HG02571 (cell line): Measurements from ENCODE around the gene MYBPC3.

Experiments used
- ATAC-seq: cut with Tn5 transposase; IDR thresholded peaks from one replicate; pipeline ENCODE4 v1.9.1; 2021; ENCODE audit warnings: mild to moderate bottlenecking, moderate library complexity; ENCODE audit not compliant: unreplicated experiment

The MYBPC3 gene

DNA sequence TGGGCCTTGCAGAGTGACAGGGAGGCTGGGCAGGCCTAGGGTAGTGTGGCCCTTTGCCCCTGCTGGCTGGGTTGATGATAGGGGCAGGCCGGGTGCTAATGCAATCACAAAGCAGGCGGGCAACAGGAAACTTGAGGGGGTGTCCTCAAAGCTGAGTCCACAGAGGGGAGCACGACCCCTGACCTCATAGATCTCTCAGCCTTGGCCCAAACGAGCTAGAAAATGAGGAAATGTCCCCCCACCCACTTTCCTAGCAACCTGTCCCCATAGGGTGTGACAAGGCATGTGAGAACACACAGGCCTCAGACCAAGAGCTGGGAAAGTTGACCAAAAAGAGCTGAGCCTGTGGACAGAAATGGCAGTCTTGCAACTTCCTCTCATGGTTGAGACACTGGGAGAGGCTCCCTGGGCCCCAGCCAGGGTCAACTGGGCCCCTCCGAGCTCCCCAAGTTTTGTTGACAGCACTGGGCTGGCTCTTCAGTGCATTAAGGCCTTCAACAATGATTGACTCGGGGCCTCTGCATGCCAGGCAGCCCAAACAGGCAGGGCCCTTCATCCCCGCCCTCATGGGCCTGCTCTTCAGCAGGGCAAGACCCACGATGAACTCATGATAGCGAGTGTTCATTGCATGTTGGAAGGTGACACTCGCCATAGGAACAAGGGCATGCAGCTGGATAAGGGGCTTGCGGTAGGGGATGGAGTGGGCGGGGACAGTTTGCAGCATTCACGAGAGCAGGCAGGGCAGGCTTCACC, 35.6 kb upstream of the MYBPC3 start:
- ATAC-seq: no peak

DNA sequence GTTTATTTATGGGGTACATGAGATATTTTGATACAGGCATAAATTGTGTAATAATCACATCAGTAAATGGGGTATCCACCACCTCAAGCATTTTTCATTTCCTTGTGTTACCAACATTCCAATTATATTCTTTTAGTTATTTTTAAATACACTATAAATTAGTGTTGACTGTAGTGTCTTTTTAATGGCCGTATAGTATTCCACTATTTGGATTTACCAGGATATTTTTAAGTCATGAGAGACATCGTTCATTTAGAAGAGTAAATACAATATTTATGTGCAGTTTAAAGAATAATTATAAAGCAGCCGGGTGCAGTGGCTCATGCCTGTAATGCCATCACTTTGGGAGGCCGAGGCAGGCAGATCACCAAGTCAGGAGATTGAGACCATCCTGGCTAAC, 32.0 kb upstream of the MYBPC3 start:
- no peak for ATAC-seq

DNA sequence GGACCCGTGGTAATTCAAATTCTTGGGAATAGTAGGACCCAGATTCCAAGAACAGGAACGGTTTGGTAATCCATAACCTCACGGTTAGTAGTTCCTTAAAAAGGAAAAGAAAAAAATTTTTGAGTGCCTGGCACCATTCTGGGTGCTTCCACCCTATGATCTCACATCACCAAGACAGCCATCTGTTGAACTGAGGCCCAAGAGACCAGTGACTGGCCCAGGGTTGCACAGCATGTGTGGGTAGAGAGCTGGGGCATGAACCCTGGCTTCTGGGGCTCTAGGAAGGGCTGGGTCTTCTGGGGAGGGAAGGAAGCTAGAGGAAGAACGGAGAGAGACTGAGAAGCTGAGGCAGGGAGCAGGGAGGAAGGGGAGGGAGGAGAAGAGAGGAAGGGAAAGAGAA, 30.6 kb upstream of the MYBPC3 start:
- ATAC-seq: no peak

DNA sequence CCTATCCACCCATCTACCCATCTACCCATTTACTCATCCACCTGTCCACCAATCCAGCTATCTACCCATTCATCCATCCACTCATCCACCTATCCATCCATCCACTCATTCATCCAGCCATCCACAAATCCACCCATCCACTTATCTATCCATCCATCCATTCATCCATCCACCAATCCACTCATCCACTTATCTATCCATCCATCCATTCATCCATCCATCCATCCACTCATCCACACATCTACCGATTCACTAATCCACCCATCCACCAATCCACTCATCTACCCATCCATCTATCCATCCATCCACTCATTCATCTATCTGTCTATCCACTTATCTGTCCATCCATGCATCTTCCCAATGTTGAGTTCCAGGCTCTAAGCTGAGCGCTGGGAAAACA, 27.6 kb upstream of the MYBPC3 start:
- no peak for ATAC-seq

DNA sequence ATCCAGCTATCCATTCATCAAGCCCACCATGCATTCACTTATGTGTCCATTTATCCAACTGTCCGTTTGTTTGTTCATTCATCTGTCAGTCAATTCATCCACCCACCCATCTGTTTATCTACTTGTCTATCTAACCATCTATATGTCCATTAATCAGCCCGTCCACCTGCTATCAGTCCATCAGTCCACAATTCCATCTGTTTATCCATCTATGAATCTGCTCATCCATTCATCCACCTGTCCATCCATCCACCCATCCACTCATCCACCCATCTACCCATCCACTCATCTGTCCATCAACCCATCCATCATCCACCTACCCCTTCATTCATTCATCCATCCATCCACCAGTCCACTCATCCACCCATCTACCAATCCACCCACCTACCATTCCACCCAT, 26.8 kb upstream of the MYBPC3 start:
- no peak for ATAC-seq

DNA sequence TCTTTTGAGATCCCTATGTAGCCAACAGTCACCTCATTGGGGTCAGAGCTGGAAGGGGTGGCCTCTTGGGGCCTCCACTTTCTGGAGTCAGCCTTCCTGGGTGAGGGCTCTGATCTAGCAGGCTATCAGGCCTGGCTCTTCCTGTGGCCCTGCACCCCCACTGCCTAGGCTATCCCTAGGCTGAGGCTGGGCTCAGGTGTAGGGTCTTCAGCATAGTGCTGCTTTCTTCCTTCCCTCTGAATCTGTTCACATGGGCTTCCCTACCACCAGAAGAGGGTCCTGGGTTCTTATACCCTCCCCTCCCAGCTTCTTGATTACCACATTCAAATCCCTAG, 26.3 kb upstream of the MYBPC3 start:
- no peak for ATAC-seq

DNA sequence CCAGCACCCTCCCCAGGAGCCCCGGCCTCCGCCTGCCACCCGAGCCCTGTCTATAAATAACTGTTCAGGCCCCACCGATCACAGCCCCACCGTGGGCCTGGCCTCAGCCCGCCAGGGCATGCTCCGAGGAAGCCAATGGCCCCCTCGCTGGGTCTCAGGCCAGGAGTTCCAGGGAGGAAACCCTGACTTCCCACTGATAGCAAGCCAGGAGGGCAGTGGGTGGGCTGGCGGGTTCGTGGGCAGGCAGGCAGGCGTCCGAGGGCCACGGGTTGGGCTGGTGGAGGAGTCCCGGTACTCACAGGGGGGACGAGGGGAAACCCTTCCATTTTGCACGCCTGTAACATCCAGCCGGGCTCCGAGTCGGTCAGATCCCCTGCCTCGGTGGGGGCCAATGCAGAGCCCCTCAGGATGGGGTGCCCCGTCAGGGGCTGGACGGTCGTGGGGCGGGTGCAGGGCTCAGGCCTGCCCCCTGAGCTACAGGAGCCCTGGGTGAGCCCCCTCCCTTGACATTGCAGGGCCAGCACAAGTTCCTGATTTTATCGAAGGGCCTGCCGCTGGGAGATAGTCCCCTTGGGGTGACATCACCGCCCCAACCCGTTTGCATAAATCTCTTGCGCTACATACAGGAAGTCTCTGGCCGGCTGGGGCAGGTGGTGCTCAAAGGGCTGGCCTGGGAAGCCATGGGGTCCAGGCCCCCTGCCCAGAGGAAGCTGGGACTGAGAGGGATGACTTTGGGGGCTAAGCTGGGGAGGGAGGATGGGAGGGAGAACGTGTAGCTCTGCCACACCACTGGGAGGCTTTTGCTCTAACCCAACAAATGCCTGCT, 25.7 kb upstream of the MYBPC3 start, which contains the start of gene SPI1:
Gene SPI1, minus strand, starts transcription at position 538 of the 826 bp plus-strand sequence. Its CDS starts 194 bp downstream, at position 344.
- peak; percentile 80 for ATAC-seq

DNA sequence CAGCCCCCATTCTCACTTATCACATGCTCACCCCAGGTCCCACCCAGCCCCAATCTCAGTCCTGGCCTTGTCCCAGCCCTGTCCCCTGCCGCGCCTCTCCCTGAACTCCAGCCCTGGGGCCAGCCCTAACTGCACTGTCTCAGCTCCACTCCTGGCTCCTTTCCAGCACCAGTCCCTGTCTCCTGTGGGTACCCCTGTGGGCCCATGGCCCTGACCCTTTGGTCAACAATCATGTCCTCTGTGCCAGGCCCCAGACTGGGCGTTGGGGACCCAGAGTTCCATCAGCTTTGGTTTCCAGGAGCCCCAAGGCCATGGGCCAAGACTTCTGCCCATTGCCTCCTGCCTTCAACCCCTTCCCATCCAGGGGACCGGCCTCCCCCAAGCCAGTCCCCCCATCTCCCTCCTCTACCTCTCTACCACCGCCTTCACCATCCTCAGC, 25.1 kb upstream of the MYBPC3 start:
- no peak for ATAC-seq

DNA sequence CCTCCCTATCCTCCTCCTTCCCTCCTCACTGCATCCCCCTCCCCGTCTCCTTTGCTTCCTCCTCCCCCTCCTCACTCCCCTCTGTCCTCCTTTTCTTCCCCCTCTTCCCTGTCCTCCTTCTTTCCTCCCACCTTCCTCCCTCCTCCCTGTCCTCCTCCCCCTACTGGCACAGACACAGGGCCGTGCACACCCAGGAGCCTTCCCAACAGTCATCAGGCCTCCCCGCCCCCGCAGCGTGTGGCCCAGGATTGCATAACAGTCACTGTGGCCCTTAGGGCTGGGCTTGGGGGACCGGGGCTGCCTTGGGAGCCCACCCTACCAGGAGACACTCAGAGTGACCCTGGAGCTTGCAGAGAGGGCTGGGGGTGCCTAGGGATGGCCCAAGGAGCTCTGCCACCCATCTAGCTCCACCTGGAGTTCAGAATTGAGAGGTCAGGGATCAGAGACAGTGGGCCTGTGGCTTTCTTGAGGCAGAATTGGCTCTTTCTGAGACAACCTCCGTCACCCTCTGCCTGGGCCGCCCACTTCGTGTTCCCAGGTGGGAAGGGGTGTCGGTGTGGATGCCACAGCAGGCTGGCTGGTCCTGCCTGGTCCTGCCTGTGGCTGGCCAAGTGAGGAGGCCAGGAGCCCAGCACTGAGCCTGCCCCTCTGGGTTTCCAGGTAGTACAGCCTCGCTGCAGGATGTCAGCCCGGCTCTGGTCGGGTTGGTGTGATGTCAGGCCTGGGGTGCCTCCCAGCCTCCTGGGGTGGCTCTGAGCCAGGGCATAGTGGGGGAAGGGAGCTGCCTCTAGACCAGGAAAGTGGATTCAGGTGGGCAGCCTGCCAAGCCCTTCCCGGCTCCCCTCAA, 24.2 kb upstream of the MYBPC3 start:
- no peak for ATAC-seq

DNA sequence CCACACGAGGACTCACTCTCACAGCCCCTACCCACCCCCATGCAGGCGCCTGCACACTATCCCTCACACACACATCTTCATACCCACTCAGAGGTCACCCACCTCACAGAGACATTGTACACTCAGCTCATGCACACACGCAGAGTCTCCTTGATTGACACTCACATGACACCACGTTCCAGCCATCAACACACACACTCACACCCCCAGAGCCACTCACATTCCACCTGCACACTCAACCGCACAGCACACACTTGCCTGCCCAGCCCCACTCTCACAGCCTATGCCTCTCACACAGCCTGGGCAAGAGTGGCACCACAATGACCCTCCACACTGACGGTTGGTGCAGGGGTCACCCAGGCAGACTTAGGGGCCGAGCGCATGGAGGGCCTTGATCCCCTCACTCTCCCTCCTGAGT, 23.6 kb upstream of the MYBPC3 start:
- ATAC-seq: no peak

DNA sequence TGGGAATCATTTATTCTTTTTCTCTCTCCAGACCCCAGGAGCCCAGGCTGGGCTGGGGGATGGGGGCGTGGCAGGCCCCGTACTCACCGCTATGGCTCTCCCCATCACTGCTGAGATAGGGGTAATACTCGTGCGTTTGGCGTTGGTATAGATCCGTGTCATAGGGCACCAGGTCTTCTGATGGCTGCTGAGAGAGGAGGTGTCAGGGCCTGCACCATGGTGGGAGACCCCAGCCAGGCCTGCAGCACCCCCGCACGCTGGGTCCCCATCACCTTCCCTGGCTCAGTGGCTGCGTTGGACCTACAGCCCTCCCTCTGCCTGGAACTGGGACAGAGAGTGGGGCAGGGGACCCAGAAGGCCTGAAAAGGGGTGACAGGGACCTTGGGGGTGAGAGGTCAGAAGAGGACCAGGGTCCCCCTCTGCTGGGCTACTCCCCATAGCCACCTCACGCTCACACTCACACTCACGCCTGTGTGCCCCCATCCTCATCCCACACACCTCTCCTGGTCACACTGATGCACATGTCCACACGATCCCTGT, 23.1 kb upstream of the MYBPC3 start:
- no peak for ATAC-seq

DNA sequence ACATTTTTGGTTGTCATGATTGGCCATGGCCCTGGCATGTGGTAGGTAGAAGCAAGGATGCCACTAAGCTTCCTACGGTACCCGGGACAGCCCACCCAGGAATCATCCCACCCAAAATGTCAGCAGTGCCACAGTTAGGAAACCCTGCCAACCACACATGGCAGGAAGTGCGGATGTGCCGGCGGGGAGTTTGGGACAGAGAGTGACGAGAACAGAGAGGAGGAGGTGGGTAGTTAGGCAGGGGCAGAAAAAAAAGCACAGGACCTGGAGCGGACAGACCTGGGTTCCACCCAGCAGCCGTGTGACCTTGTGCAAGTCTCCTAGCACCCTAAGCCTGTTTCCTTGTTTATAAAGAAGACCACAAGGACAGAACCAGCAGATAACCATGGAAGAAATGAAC, 22.5 kb upstream of the MYBPC3 start:
- ATAC-seq: no peak

DNA sequence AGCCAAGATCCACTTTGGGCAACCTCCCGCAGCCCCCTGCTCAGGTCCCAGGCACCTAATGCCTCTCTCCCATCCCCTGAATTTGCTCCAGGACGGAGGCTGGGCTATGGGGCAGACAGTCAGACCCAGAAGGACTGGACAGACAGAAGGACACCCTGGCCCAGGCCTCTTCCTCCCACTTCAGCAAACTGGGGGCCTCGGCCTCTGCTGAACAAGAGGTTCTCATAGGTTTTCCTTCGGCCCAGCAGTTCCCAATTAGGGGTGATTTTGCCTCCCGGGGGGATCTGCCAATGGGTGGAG, 22.2 kb upstream of the MYBPC3 start:
- no peak for ATAC-seq

DNA sequence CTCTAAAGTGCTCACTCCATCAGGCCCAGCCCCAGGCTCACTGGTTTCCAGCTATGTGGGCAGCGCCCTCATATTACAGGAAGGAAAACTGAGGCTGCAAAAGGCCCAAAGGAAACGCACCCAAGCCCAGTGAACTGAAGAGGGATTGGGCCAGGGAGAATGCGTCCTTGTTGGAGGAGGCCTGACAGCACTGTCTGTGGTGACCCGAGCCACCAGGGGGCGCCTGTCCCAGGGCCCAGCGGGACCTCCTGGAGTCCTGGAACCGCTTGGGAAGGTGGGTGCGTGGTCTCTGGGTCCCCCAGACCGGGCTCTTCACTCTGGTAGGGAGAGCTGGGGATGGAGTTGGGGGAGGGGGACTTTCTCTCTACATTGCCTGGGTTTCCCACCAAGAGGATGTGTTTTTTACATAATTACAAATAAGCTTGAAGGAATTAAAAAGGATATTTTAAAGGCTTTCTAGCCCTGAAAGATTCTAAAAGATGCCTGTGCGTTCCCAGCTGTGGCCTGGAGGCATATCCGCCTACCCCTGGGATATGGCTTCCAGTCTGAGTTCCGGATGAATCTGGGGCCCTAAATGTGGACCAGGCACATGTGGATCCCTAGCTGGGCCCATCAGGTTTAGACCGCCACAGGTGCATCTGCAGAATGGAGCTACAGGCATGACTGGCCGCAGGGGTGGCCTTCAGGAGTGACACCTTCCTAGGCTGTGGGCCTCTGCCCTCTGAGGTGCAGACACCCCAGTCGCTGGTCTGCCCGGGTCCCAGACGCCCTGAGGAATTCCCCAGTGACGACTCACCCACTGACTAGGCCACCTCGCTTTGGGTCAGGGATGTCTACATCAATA, 21.6 kb upstream of the MYBPC3 start:
- peak; percentile 36 for ATAC-seq

DNA sequence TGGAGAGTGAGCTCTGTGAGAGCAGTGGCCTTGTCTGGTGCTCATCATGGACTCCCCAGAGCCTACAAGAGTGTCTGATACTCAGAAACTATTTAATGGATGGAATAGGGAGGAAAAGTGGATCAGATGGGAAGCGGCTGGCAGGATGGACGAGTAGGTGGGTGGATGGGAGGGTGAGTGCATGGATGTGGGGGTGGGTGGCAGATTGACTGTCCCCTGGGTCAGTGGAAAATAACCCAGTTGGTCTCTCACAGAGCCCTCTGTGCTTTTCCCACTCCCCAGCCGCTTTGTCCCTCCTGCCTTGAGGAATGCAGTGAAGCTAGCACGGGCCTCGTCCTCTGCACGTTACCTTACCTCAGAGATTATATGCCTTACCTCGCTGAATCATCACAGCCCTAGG, 19.9 kb upstream of the MYBPC3 start:
- no peak for ATAC-seq

DNA sequence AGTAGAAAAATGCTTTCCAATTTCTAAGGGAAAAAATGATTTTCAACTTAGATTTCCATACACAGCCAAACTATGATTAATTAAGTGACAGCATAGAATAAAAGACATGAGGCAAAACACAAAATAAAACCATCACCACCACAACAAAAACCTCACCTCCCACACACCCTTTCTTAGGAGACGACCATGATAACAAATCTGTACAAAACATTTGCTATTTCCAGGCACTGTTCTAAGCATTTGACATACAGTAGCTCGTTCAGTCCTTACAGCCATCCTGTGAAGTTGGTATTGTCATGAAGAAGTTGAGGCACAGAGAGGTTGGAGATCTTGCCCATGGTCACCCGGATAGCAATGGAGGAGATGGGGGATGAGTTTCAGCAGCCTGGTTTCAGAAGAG, 17.2 kb upstream of the MYBPC3 start:
- no peak for ATAC-seq

DNA sequence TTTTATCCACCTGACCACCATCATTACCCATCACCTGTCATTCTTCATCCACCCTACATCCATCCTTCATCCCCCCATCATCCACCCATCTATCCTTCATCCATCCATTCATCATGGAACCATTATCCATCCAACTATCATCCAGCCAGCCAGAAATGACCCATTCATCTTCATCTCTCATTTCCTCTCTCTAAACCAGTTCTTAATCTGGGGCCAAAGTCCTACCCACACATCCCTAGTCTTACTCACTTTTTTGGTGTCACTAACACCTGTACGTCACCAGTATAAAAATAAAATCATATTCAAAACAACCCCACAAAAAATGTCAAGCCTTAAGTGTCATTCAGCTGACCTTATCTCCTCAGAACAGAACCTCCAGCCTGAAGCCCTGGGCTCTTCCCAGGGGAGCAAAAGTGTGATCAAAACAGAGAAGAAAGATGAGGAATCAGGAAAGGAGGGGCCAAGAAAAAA, 13.6 kb upstream of the MYBPC3 start:
- ATAC-seq: no peak

DNA sequence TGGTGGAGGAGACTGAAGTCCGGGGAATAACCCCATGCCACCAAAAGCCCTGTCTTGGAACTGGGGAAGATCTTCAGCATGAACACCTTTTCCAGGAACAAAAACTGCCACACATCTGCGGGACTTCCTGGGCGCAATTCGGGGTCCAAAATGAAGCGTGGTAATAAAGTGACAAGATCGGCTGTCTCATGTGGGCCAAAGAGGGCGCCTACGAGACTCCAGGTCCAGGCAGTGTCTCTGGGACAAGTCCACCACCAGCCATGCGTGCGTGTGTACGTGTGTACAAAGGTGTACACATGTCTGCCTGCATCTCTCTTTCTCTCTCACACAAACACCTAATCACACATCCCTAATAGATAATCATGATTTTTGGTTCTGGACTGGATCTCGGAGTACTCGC, 8.9 kb upstream of the MYBPC3 start:
- no peak for ATAC-seq

DNA sequence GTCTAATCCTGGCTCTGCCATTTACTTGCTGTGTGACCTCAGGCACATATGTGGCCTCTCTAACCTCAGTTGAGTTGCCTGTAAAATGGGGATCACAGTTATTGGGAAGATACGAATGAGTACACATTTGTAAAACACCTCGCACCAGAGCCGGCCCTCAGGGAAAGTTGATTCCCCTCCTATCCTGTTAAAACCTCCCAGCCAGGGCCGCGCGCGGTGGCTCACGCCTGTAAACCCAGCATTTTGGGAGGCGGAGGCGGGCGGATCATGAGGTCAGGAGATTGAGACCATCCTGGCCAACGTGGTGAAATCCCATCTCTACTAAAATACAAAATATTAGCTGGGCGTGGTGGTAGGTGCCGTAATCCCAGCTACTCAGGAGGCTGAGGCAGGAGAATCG, 7.8 kb upstream of the MYBPC3 start:
- no peak for ATAC-seq

DNA sequence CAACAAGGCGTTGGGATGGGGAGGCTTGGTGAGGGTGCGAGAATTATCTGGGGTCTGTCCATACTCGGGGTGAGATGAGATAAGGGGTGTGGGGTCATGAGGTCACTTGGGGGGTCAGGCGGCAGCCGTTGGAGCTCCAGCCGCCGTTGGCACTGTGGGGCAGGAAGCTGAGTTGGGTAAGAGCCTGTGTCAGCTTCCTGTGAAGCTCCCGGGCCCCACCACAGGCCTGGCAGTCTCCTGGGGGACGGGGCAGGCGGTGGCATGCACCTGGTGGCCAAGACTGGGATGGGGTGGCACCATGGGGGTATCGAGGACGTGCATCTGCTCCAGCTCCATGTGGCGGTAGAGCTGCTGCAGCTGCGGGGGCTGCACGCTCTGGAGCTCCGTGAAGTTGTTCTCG, 7.1 kb upstream of the MYBPC3 start:
- no peak for ATAC-seq
